ENCODE data around the gene ZYX. TPM values are rescaled to one million over a fixed set of nuclear protein-coding genes. Genes with fewer than 3 reads are reported as not detected.

ZYX gene
- total and polyA plus RNA-seq, 2 donors (not counting 1 experiment from before 2014, with no cell fraction given): 32.3 to 53.8 TPM

DNA sequence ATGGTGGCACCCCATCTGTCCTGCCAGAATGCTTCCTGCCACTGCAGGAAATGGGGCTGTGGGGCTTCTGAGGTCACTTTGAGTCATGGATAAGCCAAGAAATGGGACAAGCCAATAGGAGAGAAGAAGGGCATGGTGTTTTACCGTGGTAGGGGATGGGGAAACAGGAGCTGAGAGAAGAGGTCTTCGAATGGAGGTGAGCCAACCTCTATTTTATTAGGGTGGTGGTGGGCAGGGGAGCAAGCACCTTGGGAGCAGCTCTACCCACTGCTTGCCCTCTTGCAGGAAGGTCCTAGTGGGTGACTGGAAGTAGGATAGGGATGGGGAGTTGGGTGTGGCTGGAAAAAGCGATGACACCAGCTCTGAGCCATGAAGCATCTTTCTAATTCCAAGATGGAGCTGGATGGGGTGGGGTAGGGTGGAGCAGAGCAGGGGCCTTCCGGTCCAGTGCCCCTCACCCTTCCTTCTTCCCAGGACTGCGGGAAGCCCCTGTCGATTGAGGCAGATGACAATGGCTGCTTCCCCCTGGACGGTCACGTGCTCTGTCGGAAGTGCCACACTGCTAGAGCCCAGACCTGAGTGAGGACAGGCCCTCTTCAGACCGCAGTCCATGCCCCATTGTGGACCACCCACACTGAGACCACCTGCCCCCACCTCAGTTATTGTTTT, 9.1 kb downstream of the ZYX start:
- Histone ChIP-seq H3K27ac (ENCODE audit: low read length in 2 of 2) (no peak overlapping the region), H3K4me3 (ENCODE audit: control extremely low read depth in 1 of 5, extremely low read depth in 1 of 5, insufficient read depth in 1 of 5, low read depth in 2 of 5, low read length in 4 of 5) (no peak overlapping the region), H3K4me2 (replicated peaks; ENCODE audit: low read depth, low read length, poor library complexity, severe bottlenecking) (no peak overlapping the region), H3K9me3 (ENCODE audit: control extremely low read depth in 1 of 3, control insufficient read depth in 2 of 3, insufficient read depth in 1 of 3, low read length in 2 of 3) (no peaks in the 10 kb centered on the region), H3K9ac (ENCODE audit: low read length) (no peak overlapping the region), H2AFZ (ENCODE audit: insufficient read depth, low read depth, low read length, poor library complexity, severe bottlenecking) (no peak overlapping the region), H3K27me3 (replicated peaks in 1 of 4; ENCODE audit: control extremely low read depth in 1 of 4, control insufficient read depth in 3 of 4, insufficient read depth in 4 of 4, low read length in 3 of 4) (no peaks in the 10 kb centered on the region), H3K36me3 (replicated peaks in 1 of 2; ENCODE audit: control extremely low read depth in 1 of 2, control insufficient read depth in 1 of 2, extremely low read depth in 1 of 2, insufficient read depth in 2 of 2, low read length in 1 of 2) (peaks cover 0 to 17% of the 10 kb centered on the region in 2 experiments), H4K20me1 (ENCODE audit: control insufficient read depth, insufficient read depth, low read length, poor library complexity, severe bottlenecking) (no peaks in the 10 kb centered on the region), H3K79me2 (ENCODE audit: control insufficient read depth, insufficient read depth, low read length) (no peaks in the 10 kb centered on the region), H3K4me1 (ENCODE audit: control insufficient read depth in 2 of 2, insufficient read depth in 2 of 2, low read length in 2 of 2) (peaks cover 9 to 15% of the 10 kb centered on the region in 2 donors)
- Mint-ChIP-seq H3K9me3 (ENCODE audit: insufficient read depth) (no peaks in the 10 kb centered on the region), H3K27me3 (no peaks in the 10 kb centered on the region), H3K4me1 (no peaks in the 10 kb centered on the region), H3K4me3 (no peak overlapping the region), H3K27ac (no peak overlapping the region)
- TF ChIP-seq EZH2 (IDR thresholded peaks at IDR 0.05; ENCODE audit: borderline replicate concordance, insufficient read depth, low read depth, low read length, poor library complexity, severe bottlenecking): no peak
- TF ChIP-seq, protein P1, sequence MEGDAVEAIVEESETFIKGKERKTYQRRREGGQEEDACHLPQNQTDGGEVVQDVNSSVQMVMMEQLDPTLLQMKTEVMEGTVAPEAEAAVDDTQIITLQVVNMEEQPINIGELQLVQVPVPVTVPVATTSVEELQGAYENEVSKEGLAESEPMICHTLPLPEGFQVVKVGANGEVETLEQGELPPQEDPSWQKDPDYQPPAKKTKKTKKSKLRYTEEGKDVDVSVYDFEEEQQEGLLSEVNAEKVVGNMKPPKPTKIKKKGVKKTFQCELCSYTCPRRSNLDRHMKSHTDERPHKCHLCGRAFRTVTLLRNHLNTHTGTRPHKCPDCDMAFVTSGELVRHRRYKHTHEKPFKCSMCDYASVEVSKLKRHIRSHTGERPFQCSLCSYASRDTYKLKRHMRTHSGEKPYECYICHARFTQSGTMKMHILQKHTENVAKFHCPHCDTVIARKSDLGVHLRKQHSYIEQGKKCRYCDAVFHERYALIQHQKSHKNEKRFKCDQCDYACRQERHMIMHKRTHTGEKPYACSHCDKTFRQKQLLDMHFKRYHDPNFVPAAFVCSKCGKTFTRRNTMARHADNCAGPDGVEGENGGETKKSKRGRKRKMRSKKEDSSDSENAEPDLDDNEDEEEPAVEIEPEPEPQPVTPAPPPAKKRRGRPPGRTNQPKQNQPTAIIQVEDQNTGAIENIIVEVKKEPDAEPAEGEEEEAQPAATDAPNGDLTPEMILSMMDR (IDR thresholded peaks at IDR 0.05): no peak
- ATAC-seq (ENCODE audit: low read depth) (no peak), DNase-seq (no peak)
- intact Hi-C loops (cut with micrococcal nuclease): no loop called here
- 94% methylated on average over 10 of the region's 10 CpGs for WGBS (ENCODE audit: insufficient coverage)
- CTCF ChIA-PET: interaction anchor here (0.6 to 1.6 kb wide), 4 partner anchors 10 to 150 kb away, joined by 3 to 7 read pairs (median 4); no protein-coding TSS in a partner anchor
- POLR2A ChIA-PET: no interaction called here

DNA sequence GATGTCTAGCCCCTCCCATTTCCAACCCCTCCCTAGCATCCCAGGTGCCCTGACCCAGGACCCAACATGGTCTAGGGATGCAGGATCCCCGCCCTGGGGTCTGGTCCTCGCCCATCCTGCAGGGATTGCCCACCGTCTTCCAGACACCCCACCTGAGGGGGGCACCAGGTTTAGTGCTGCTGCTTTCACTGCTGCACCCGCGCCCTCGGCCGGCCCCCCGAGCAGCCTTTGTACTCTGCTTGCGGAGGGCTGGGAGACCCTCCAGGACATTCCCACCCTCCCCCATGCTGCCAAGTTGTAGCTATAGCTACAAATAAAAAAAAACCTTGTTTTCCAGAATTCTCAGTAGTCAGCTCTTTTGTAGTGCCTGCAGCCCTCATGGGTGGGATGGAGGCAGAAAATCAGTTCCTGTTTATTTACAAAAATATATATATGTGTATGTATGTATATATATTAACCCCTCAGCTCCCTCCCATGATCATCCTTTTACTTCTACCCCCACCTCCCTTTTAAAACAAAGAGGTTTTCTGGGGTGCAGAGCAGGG, 9.7 kb downstream of the ZYX start:
- Histone ChIP-seq H3K9ac (ENCODE audit: low read length) (no peak overlapping the region), H3K27me3 (replicated peaks in 1 of 4; ENCODE audit: control extremely low read depth in 1 of 4, control insufficient read depth in 3 of 4, insufficient read depth in 4 of 4, low read length in 3 of 4) (no peaks in the 10 kb centered on the region), H3K4me3 (ENCODE audit: control extremely low read depth in 1 of 5, extremely low read depth in 1 of 5, insufficient read depth in 1 of 5, low read depth in 2 of 5, low read length in 4 of 5) (no peak overlapping the region), H3K79me2 (ENCODE audit: control insufficient read depth, insufficient read depth, low read length) (no peaks in the 10 kb centered on the region), H4K20me1 (ENCODE audit: control insufficient read depth, insufficient read depth, low read length, poor library complexity, severe bottlenecking) (no peaks in the 10 kb centered on the region), H3K36me3 (replicated peaks in 1 of 2; ENCODE audit: control extremely low read depth in 1 of 2, control insufficient read depth in 1 of 2, extremely low read depth in 1 of 2, insufficient read depth in 2 of 2, low read length in 1 of 2) (peaks cover 0 to 17% of the 10 kb centered on the region in 2 experiments), H2AFZ (ENCODE audit: insufficient read depth, low read depth, low read length, poor library complexity, severe bottlenecking) (no peak overlapping the region), H3K27ac (ENCODE audit: low read length in 2 of 2) (no peak overlapping the region), H3K4me1 (ENCODE audit: control insufficient read depth in 2 of 2, insufficient read depth in 2 of 2, low read length in 2 of 2) (peaks cover 5 to 9% of the 10 kb centered on the region in 2 donors), H3K4me2 (replicated peaks; ENCODE audit: low read depth, low read length, poor library complexity, severe bottlenecking) (no peak overlapping the region), H3K9me3 (ENCODE audit: control extremely low read depth in 1 of 3, control insufficient read depth in 2 of 3, insufficient read depth in 1 of 3, low read length in 2 of 3) (no peaks in the 10 kb centered on the region)
- intact Hi-C loops (cut with micrococcal nuclease): no loop called here
- WGBS (ENCODE audit: insufficient coverage): 98% methylated on average over 9 of the region's 9 CpGs
- no peaks in the 10 kb centered on the region for H3K27me3 Mint-ChIP-seq
- no peaks in the 10 kb centered on the region for H3K9me3 Mint-ChIP-seq (ENCODE audit: insufficient read depth)
- no peak overlapping the region for H3K27ac Mint-ChIP-seq
- ATAC-seq (ENCODE audit: low read depth) (no peak), DNase-seq (no peak)
- POLR2A ChIA-PET: no interaction called here
- TF ChIP-seq EZH2 (IDR thresholded peaks at IDR 0.05; ENCODE audit: borderline replicate concordance, insufficient read depth, low read depth, low read length, poor library complexity, severe bottlenecking): no peak
- TF ChIP-seq, protein P1 (IDR thresholded peaks at IDR 0.05): no peak
- no peaks in the 10 kb centered on the region for H3K4me1 Mint-ChIP-seq
- CTCF ChIA-PET: interaction anchor here (0.5 to 1.6 kb wide), 5 partner anchors 11 to 781 kb away, joined by 3 to 7 read pairs (median 3); no protein-coding TSS in a partner anchor
- H3K4me3 Mint-ChIP-seq: no peak overlapping the region
